Endometrial microvascular endothelial cells (primary cell): ENCODE results near the gene GPX7. TPM values are rescaled to one million over a fixed set of nuclear protein-coding genes. Genes with fewer than 3 reads are reported as not detected.
"Not testable (repeated sequence)": the region's sequence is repeated elsewhere in the genome, so short reads cannot be mapped to it uniquely, and the experiment has no call there.

Source experiments
- in situ Hi-C: cut with HindIII; loops from 2 replicates; pipeline ENCODE4 v1.10.0; 2017; ENCODE audit warnings: low sequenced_read_pairs, low pct_unique_long_range_greater_than_20kb; ENCODE audit errors: inconsistent ontology term
- total RNA-seq: library from RNA; depleted of rRNA; stranded (reverse); fragments of >200 nt; gene quantifications from one replicate; pipeline ENCODE4 v1.2.3, GENCODE V29; 2015; ENCODE audit errors: inconsistent ontology term

Gene GPX7
- 35.3 TPM for total RNA-seq

- in situ Hi-C loops = no loop called here
Measured at GRCh38 chr1:52601991-52602855, at the start of gene GPX7. TSS of gene GPX7 (plus strand) at chr1:52602371. CDS start at chr1:52602410, 39 bp downstream.

GRCh38 chr1:52552505-52553361 is 49.4 kb upstream of the GPX7 start, which contains the start of gene TUT4:
TSS of gene TUT4 (minus strand) at chr1:52553092. CDS start at chr1:52526280, 26,812 bp downstream.
- in situ Hi-C loops = no loop called here

GRCh38 chr1:52553362-52554266 is 48.6 kb upstream of the GPX7 start:
- in situ Hi-C loops = no loop called here

- in situ Hi-C loops = no loop called here
Measured at GRCh38 chr1:52554267-52554640, 47.9 kb upstream of the GPX7 start.

GRCh38 chr1:52554756-52555155 is 47.4 kb upstream of the GPX7 start:
- in situ Hi-C loops = no loop called here

GRCh38 chr1:52556641-52557360 is 45.4 kb upstream of the GPX7 start:
- in situ Hi-C loops = no loop called here

GRCh38 chr1:52558941-52559340 is 43.2 kb upstream of the GPX7 start:
- in situ Hi-C loops = no loop called here

GRCh38 chr1:52559875-52560274 is 42.3 kb upstream of the GPX7 start:
- in situ Hi-C loops = no loop called here

- in situ Hi-C loops = no loop called here
Measured at GRCh38 chr1:52562766-52563165, 39.4 kb upstream of the GPX7 start.

- in situ Hi-C loops = no loop called here
Measured at GRCh38 chr1:52567943-52568342, 34.2 kb upstream of the GPX7 start.

- in situ Hi-C loops = no loop called here
Measured at GRCh38 chr1:52569449-52570210, 32.5 kb upstream of the GPX7 start.

- in situ Hi-C loops = no loop called here
Measured at GRCh38 chr1:52571783-52572182, 30.4 kb upstream of the GPX7 start.

GRCh38 chr1:52572387-52572786 is 29.8 kb upstream of the GPX7 start:
- in situ Hi-C loops = no loop called here

GRCh38 chr1:52574594-52574993 is 27.6 kb upstream of the GPX7 start:
- in situ Hi-C loops = no loop called here

- in situ Hi-C loops = no loop called here
Measured at GRCh38 chr1:52576074-52576473, 26.1 kb upstream of the GPX7 start.

GRCh38 chr1:52578066-52578465 is 24.1 kb upstream of the GPX7 start:
- in situ Hi-C loops = not testable (repeated sequence)

GRCh38 chr1:52579415-52579814 is 22.8 kb upstream of the GPX7 start:
- in situ Hi-C loops = no loop called here

- in situ Hi-C loops = no loop called here
Measured at GRCh38 chr1:52580283-52580682, 21.9 kb upstream of the GPX7 start.
